ENCODE data around the gene CDR2. TPM values are rescaled to one million over a fixed set of nuclear protein-coding genes. Genes with fewer than 3 reads are reported as not detected.
A peak's percentile ranks its signal among the peaks of the same experiment; 100 is the strongest.

Gene CDR2
- total and polyA plus RNA-seq, 2 of the 13 experiments (the other 11 are each of a cell fraction or from before 2014, with no cell fraction given): 59.0 to 78.9 TPM

GRCh38 chr16:22297114-22297870 lies 77.1 kb downstream of the CDR2 start, which contains the start of gene POLR3E (continued):
- TF ChIP-seq MXD3 (CRISPR knock-in tag; IDR thresholded peaks at IDR 0.05): peak; percentile 100
- TF ChIP-seq ZNF3 (CRISPR knock-in tag; IDR thresholded peaks at IDR 0.05): peak; percentile 67
- no peak; the same call in none of the 2 replicates for TF ChIP-seq ZNF570 (CRISPR knock-in tag; IDR thresholded peaks at IDR 0.05; ENCODE audit: borderline replicate concordance)
- TF ChIP-seq ZBTB40 (IDR thresholded peaks at IDR 0.05): peak; percentile 29; the same call in 1 of the 2 replicates
- TF ChIP-seq ZBTB40 (CRISPR knock-in tag; IDR thresholded peaks at IDR 0.05): peak; percentile 96
- TF ChIP-seq NR1H2 (CRISPR knock-in tag; IDR thresholded peaks at IDR 0.05; ENCODE audit: borderline replicate concordance, low read depth): peak; percentile 96
- peak; percentile 100 for TF ChIP-seq DMAP1 (CRISPR knock-in tag; IDR thresholded peaks at IDR 0.05)
- no peak for TF ChIP-seq AFF4 (CRISPR knock-in tag; IDR thresholded peaks at IDR 0.05)
- peak; percentile 13; the same call in 1 of the 2 replicates for TF ChIP-seq ZXDC (CRISPR knock-in tag; IDR thresholded peaks at IDR 0.05)
- 0 out of 2 replicates have a peak, but pooled peaks have one; percentile 33 for TF ChIP-seq ZFAT (CRISPR knock-in tag; conservative IDR thresholded peaks at IDR 0.05)

All from HepG2 (cell line).